Stimulated activated naive CD8-positive, alpha-beta T cell treated with anti-CD3 and anti-CD28 coated beads, Interleukin-15, Interleukin-2, amounts not matched to agents 100 U/mL and 50 U/mL, for 24 hours (primary cell): ENCODE measurements around the gene DUSP10.

ENCODE experiments used
- ATAC-seq: fragments of 150-1000 bp; cut with Tn5 transposase; one replicate; pipeline ENCODE4 v1.10.0; 2021
- DNase-seq: peaks from one replicate; pipeline ENCODE4 v3.0.0; 2021

Gene DUSP10

DNA sequence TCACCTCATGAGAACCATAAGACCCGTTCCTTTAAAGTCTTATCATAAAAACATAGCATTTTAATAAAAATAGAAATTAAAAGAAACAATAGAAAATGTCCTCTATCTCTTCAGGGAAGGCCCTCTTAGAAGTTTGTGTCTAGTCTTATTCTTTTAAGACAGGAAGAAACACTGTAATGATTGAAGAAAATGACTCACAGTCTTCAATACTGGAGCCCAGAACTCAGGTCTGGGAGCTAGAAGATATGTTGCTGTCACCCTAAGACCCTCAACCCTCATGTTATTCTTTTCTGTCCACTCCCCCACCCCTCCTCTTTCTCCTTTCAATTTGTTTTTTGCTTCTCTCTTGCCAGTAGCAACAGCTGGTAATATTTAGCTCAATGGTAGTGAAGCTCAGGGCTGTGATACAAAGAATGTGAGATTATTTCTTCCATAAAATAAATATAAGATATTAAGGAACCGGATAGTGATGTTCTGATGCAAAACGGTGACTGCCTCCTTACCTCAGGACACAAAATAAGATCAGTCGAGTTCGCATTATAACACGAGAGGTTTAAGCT, 12.0 kb downstream of the DUSP10 start:
- no peak for ATAC-seq
- no peak for DNase-seq

DNA sequence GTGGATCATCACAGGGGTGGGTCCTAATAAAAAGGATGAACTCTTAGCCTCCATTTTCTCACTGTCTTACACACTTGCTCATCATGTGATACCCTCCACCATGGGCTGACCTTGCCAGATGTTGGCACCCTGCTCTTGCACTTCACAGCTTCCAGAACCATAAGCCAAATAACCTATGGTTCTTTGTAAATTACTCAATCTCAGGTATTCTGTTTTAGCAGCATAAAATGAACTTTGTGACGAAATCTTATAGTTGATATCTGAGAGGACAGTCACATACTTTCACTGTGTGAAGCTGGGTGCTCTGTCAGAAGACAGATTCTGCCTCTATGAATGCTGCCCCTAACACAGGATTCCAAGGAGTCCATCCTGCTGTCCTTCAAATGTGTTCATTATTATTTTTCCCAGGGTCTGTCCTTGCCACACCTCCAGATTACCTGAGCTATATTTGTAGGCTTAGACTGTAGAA, 13.8 kb downstream of the DUSP10 start:
- ATAC-seq: no peak
- DNase-seq: no peak

DNA sequence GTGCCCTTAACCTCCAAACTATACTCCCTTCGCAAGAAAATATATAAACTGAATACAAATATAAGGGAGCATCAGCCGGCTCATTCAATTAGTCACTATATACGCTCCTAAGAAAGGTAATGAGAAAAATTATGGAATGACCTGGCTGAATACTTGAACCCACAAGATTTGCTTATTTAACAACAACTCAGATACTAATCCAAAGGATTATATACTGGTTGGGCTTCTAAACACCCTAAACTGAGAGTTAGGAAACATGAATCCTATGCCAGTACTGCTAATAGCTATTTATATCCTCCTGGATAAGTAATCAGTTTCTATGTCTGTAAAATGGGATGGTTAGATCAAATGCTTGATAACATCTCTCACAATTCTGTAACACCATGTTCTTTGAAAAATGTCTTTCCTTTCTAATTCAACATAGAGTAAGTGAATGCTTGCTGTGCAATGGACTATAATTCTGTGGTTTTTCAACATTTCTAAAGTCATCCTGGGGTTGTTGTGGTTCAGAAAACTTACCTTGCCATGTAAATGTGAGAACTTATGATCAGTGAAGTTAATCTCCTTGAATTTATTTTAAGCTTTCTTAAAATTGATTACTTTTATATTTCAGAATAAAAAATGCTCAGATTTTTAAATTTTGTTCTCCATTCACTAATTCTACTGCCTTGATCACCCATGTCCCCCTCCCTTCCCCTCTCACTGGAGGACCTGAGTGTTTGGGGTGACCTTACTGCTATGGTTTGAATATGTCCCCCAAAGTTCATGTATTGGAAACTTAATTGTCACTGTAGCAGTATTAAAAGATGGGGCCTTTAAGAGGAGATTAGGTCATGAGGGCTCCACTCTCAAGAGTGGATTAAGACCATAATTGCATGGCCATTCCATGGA, 14.5 kb downstream of the DUSP10 start:
- peak; percentile 34 for ATAC-seq
- no peak for DNase-seq

DNA sequence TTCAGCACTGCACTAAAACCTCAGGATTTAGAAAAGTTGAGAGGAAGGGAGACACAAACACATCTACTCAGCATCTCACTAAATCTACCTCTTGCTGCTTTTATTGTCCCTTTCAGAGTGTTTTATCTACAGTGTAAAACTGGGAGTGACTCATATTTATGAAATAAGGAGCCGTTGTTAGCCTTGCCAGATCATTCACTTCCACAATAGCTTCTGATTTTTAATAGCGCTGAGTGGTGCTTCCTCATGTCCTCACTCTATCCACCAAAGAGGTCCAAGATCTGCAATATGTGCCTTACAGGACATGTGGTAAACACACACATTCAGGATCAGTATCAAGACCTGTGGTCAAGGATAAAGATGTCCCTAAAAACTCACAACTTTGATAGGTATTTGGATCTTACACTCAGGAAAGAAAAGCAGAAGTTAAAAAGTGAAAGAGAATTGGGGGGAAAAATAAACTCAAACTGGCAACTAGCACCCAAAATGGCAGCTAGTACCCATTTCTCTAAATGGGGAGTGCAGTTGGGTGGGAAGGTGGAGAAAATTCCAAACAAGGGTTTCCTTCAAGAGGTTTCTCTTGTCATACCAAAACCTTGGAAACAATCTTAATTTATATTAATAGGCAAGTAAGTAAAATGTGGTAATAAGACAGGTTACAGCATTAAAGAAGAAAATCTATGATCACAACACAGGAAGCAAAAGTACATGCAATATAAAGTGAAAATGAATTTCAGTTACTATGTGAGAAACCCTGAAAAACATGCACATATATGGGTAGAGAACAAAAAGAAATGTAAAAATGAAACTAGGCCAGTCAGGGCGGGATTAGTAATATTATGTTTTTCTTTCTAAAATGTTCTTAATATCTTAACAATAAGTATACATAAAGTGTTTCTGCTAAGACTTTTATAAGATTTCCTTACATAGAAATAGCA, 15.9 kb downstream of the DUSP10 start:
- ATAC-seq (no peak), DNase-seq (no peak)

DNA sequence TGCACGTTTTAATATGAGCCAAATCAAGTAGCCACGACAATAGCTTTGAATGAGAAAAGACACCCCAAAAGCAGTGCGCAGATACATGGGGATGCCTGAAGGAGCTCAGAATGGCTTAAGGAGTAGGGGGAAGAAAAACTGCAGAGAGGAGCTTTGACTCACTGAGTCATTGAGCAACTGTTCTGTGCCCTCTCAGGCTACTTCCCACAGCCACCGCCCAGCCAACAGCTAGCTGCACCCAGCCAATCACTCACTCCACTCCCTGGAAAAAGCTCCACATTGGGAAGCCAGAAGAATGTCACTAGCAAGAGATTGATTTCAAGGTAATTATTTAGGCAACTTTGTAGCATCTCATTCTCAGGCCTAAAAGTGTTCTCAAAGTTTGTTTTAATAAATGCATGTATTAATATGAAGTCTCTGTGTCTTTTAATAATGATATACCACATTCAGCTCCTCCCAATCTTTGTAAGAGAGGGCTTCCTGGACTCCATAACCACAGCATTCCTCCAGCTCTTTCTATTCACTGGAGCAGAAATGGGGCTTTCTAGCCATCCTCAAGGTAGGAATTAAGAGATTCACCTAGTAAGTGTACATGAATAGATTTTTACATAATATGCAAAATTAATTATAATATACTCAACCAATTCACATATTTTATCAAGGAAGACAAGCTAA, 16.8 kb downstream of the DUSP10 start:
- DNase-seq (no peak), ATAC-seq (no peak)

GRCh38 chr1:221723848-221724236, 18.0 kb downstream of the DUSP10 start:
- no peak for DNase-seq
- ATAC-seq: no peak

DNA sequence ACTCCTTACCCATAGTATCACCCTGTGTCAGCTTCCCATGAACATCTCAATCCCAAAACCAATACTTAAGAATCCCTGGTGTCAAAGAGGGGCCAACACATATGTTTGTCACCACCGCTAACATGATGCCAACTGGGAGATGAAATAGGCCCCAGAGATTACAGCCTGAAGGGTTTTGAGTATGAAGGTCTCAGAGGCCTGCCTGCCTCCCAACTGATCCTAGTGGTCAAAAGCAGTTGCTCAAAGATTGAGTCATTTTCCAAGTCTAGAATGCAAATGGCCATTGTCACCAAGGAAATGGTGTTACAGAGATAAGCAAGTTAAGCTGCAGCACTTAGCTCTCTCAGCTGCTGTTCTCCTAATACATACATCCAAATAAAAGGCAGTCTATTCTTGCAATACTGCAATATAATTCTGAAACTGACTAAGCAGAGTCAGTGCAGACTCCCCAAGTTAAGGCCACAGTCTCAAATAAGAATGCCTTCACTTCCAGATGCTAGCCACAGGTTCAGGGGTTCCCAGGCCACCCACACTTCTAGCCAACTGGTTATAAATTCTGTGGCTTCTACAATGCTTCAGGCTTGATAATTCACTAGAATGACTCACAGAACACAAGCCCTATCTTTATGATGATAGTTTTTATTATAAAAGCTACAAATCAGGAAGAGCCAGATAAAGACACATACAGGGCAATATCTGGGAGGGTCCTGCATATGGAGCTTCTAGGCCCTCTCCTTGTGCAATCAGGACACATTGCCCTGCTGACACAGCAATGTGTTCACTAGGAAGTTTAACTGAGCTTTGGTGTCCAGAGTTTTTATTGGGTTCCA, 18.7 kb downstream of the DUSP10 start:
- DNase-seq (no peak), ATAC-seq (peak; percentile 41)

GRCh38 chr1:221722254-221723017, 19.5 kb downstream of the DUSP10 start:
- ATAC-seq (no peak), DNase-seq (no peak)

GRCh38 chr1:221720545-221720944, 21.3 kb downstream of the DUSP10 start:
- no peak for DNase-seq
- no peak for ATAC-seq

DNA sequence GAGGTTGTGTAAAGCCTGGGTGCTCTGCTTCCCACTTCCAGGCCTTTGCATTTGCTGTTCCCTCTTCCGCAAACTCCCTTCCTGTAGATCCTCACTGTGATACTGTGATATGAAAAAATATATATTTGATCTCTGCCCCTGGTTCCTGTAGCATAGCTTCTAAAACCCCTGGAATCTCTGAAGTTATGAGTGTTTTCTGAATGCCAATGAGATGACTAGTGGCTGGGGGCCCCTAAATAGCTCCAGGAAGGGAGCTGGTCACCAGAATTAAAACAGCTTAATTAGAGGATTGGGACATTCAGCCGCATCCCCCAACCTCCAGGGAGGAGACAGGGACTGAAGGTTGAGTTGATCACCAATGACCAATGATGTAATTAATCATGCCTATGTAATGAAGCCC, 21.9 kb downstream of the DUSP10 start:
- ATAC-seq (no peak), DNase-seq (no peak)

- DNase-seq: no peak
- ATAC-seq: no peak
These were observed 22.7 kb downstream of the DUSP10 start for GRCh38 chr1:221719278-221719597.

GRCh38 chr1:221718381-221719277, 23.3 kb downstream of the DUSP10 start:
- DNase-seq (no peak), ATAC-seq (no peak)

DNA sequence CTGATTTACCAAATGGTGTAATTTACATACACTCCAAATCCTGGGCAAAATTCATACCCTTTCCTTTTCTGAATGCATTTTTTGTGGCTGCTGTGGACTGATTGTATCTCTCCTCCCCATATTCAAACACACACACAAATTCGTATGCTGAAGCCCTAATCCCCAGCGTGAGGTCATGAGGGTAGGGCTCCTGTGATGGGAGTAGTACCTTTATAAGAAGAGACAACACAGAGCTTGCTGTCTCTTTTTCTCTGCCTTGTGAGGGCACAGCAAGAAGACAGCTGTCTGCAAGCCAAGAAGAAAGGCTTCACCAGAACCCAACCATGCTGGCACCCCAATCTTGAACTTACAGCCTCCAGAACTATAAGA, 24.4 kb downstream of the DUSP10 start:
- DNase-seq (no peak), ATAC-seq (no peak)

DNA sequence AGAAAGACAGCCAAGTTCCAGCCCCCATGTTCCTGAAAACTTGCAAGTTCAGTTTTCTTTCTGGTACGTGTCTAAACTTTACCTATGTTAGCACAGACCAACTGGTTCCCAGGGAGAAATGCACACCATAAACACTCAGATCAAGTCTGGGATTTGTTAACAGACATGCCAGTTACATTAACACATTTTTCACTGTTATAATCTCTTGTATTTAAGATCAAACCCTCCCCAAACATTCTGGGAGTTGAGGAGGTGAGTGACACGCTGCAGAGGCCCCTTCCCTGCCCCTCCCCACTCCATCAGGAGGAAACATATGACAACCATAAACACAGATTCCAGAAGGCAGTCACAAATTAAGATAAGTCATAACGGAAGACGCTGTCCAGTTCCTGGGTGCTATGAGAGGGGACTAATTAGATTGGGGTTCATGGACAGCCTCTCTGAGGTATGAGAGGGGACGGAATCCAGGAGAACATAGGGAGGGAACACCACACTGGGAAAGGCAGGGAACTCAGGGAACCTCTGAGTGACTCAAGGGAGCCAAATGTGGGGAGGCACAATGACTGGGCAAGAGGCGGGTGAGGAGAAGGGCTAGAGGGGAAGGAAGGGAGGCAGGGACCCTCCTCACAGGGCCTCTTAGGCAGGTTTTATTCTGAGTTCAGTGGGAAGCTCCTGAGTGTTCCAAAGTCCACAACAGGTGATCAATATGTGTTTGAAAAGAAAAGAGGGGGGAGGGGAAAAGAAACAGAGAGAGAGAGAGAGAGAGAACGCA, 25.0 kb downstream of the DUSP10 start:
- ATAC-seq (no peak), DNase-seq (no peak)

- ATAC-seq (no peak), DNase-seq (no peak)
These were observed 26.3 kb downstream of the DUSP10 start for GRCh38 chr1:221715321-221716169.

DNA sequence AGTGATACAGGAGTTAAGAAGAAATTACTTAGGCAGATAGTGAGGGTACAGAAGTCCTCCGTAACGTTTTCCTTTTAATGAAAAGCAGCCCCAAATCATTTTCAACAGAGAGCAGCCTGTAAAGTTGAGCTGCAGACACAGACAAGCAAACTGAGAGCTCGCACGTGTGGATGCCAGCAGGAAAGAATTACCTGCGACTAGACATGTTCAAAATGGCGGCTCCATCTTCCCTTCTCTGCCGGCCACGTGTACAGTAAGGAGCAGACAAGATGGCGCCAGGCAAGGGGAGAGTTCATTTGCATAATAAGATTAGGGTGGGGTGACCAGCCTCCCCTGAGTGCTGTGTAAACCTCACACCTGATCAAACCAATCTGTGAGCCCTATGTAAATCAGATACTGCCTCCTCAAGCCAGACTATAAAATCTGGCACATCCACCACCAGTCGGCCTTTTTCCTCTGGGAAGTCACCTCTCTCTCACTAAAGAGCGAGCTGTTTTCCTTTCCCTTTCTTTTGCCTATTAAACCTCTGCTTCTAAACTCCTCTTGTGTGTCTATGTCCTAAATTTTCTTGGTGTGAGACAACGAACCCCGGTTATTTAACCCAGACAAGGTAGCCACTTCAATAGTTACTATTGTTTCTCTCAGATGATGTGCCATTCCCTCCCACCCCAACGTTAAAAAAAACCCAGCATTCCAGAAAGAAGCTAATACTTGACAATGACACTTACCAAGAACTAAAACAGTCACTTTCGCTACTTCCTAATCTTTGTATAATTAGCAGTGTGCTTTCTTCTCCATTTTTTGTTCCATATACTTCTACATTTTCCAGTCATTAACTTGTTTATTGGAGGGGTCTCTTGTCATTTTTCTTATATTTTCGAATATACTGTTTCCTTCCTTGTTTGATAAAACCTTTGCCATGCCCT, 27.4 kb downstream of the DUSP10 start:
- DNase-seq (no peak), ATAC-seq (no peak)
